ENCODE results near the gene NFYB.

GRCh38 chr12:104172570-104172947 lies 34.5 kb upstream of the NFYB start:
- TF ChIP-seq CTCF (IDR thresholded peaks at IDR 0.05), result no peak
- TF ChIP-seq POLR2A (IDR thresholded peaks at IDR 0.05), result no peak
